AG04449 (cell line): ENCODE data around the gene DIAPH2.

Experiments
- CTCF ChIA-PET: fragments of 350-600 bp; formaldehyde crosslinking; extraction: SDS; loops from one replicate; lab custom pipeline; 2021; ENCODE audit warnings: antibody characterized with exemption; lab: Yijun Ruan, JAX
- POLR2A ChIA-PET: fragments of 400-600, 350-600 bp; formaldehyde crosslinking; extraction: SDS; loops from one replicate; lab custom pipeline; 2020; ENCODE audit warnings: antibody characterized with exemption, inconsistent platforms; lab: Yijun Ruan, JAX
- DNase-seq: peaks from one replicate; pipeline ENCODE4 v3.0.0-alpha.2; 2010; ENCODE audit warnings: low read depth, low spot score
- H3K4me3 ChIP-seq: 2 replicates; pipeline ENCODE4 v1.5.1; 2011; ENCODE audit warnings: low read depth, mild to moderate bottlenecking, control low read depth, low read length
- TF ChIP-seq, protein P1 (sequence below): IDR thresholded peaks from one replicate; pipeline ENCODE4 v1.5.1; 2011; ENCODE audit warnings: mild to moderate bottlenecking, moderate library complexity, low read length, control low read depth, inconsistent platforms; ENCODE audit not compliant: insufficient read depth; ENCODE audit errors: missing control alignments

Gene DIAPH2

DNA sequence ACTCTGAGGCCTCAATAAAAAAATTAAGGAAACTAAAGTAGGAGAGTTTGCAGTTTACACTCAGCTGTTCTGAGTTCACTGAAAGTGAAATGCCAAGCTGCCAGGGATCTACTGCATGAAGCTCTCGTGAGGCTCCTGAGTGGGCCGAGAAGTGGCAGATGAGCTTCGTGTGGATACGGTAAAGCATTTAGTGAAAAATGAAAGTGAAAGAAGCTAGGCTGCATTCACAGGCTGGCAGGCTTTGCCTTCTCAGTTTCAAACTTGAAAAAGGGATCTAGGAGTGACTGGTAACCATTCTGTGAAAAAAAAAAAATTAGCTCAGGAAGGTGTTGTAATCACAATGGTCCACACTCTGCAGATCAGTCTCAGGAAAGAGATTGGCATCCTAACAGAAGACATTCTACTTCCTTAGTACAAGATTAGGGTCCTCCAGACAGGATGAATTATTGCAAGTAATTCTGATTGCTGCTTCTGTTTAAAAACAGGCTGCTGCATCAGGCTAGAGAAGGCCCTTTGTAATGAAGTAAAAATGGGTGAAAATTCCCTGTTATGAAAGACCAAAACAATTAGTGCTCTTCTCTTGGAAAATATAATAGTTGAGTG, 879.0 kb downstream of the DIAPH2 start:
- TF ChIP-seq, protein P1, sequence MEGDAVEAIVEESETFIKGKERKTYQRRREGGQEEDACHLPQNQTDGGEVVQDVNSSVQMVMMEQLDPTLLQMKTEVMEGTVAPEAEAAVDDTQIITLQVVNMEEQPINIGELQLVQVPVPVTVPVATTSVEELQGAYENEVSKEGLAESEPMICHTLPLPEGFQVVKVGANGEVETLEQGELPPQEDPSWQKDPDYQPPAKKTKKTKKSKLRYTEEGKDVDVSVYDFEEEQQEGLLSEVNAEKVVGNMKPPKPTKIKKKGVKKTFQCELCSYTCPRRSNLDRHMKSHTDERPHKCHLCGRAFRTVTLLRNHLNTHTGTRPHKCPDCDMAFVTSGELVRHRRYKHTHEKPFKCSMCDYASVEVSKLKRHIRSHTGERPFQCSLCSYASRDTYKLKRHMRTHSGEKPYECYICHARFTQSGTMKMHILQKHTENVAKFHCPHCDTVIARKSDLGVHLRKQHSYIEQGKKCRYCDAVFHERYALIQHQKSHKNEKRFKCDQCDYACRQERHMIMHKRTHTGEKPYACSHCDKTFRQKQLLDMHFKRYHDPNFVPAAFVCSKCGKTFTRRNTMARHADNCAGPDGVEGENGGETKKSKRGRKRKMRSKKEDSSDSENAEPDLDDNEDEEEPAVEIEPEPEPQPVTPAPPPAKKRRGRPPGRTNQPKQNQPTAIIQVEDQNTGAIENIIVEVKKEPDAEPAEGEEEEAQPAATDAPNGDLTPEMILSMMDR, result no peak
- ChIA-PET POLR2A (no interaction called here), CTCF (no interaction called here)
- DNase-seq, result peak; percentile 7
- H3K4me3 ChIP-seq, result peak overlapping the region; percentile 37

DNA sequence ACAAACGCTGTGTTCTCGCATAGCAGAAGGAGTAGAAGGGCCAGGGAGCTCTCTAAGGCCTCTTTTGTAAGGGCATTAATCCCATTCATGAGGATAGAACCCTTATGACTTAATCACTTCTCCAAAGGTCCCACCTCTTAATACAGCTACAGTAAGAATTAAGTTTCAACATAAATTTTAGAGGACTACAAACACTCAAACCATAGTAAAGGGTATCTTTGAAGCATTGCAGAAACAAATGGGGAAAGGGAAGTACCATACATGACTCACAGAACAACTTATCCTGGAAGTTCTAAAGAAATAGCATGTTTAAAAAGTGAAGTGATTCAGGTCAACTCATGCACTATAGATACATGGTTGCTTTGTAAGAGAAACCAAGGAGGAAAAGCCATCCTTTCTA, 879.9 kb downstream of the DIAPH2 start:
- POLR2A ChIA-PET, result no interaction called here
- DNase-seq, result no peak
- TF ChIP-seq, protein P1, result no peak
- H3K4me3 ChIP-seq, result no peak overlapping the region
- CTCF ChIA-PET, result no interaction called here

DNA sequence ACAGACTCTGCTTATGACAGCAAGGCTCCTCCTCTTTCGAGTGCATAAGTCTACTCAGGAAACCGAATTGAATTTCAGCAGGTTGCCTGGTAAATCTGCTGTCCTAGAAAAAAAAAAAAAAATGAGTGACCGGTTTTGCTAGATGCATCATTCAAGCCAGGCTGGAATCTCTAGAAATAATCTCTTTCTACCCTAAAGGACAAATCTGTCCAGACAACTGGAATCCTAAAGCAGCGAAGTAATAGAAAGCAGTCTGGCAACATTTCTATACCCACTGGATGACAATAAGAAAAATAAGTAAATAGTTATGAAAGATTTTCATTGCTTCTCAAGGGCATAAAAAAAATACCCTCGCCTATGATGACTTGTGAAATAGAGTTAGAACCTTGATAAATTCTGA, 902.5 kb downstream of the DIAPH2 start:
- TF ChIP-seq, protein P1, result no peak
- no peak for DNase-seq
- ChIA-PET CTCF (no interaction called here), POLR2A (no interaction called here)
- no peak overlapping the region for H3K4me3 ChIP-seq

DNA sequence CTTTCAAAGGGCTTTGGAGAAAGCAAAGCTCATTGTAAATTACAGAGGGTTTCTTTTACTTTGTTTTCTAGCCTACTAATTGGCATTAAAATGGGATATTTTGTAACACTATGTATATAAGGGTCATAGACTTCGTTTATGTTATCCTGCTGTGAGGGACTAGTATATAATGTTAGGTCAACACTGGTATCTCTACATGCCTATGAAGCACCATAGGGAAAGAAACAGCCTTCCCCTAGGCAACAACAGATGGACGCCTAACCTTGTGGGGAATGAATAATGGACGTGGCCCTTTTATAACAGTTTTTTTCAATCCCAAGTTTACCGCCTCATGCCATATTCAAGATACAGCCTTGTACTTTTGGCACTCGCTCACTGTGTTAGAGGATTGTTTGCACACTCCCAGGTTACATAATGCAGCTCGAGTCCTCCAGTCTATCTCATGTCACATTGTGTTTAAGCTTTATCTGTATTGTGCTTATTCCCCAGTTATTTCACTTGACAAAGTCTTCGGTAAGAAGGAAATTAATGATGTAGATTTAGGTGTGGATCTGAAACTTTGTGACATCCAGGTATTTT, 910.1 kb downstream of the DIAPH2 start:
- DNase-seq, result no peak
- H3K4me3 ChIP-seq, result no peak overlapping the region
- CTCF ChIA-PET, result no interaction called here
- POLR2A ChIA-PET, result no interaction called here
- TF ChIP-seq, protein P1, result no peak

DNA sequence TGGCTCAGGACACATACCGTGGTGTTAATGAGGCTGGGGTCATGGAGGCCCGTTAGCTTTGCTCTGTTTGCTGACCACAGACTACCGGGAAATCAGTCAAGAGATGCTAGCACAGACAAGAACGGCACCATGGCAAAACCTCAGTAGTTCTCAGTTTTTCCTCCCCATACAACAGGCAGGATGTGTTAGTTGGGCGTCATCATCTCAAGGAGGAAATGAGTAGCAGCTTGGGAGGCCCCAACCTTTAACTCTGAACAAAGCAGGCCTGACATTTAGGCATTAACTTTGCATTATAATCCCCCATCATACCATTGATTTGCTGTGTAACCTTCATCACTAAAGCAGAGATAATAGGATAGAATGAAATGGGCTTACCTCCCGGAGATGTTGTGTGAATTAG, 913.3 kb downstream of the DIAPH2 start:
- no peak for DNase-seq
- no peak overlapping the region for H3K4me3 ChIP-seq
- ChIA-PET POLR2A (no interaction called here), CTCF (no interaction called here)
- TF ChIP-seq, protein P1, result no peak

DNA sequence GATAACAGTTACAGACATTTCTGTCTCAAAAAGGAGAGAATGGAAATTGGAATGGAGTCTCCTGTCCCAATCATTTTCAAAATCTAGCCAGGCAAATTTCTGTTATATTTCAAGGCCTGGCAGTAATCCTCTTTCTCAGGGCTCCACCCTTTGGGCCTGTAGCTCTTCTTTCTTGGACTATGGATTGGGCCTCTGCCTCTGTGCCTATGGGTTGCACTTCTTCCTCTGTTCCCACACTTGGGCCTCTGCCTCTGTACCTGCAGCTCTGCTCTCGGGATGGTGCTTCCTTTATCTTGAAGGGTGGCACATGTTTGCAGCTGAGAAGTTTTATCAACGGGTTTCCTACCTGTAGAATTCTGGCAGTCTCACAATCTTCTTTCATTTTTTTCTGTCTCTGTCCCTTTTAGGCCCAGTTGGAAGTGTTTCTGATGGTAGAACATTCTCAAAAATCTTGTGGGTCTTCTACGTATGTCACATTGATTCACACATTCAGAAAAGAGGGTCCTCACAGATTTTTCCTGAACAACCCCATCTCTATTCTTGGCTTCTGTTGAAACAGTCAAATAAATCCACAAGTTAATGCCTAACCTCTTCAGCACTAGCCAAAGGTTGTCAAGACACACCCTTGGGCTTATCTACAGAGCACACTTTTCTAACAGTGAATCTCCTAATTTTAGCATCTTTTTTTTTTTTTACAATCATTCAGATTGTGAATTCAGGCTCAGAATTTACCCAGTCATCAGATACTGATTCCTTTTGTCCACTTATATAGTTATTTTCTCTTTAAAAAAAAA, 918.0 kb downstream of the DIAPH2 start:
- H3K4me3 ChIP-seq, result no peak overlapping the region
- POLR2A ChIA-PET, result no interaction called here
- CTCF ChIA-PET, result no interaction called here
- no peak for DNase-seq
- TF ChIP-seq, protein P1, result no peak
